ENCODE measurements around the gene TAS2R60. TPM values are rescaled to one million over a fixed set of nuclear protein-coding genes. Genes with fewer than 3 reads are reported as not detected.
"Not testable (repeated sequence)": the region's sequence is repeated elsewhere in the genome, so short reads cannot be mapped to it uniquely, and the experiment has no call there.

Gene TAS2R60
- total RNA-seq, 1 donor: 1.7 TPM

- peaks cover 49% of the 10 kb centered on the region for H3K4me1 ChIP-seq (ENCODE audit: insufficient read depth, low read length)
- no peaks in the 10 kb centered on the region for H3K27me3 ChIP-seq (ENCODE audit: insufficient read depth, low read length)
- no peaks in the 10 kb centered on the region for H3K9me3 ChIP-seq (ENCODE audit: low read depth, low read length)
- no peak overlapping the region for H3K4me3 ChIP-seq (ENCODE audit: low read length)
Observed at GRCh38 chr7:143406002-143406357, 37.3 kb upstream of the TAS2R60 start.

GRCh38 chr7:143407287-143408251, 35.7 kb upstream of the TAS2R60 start:
- no peaks in the 10 kb centered on the region for H3K9me3 ChIP-seq (ENCODE audit: low read depth, low read length)
- no peaks in the 10 kb centered on the region for H3K27me3 ChIP-seq (ENCODE audit: insufficient read depth, low read length)
- H3K4me3 ChIP-seq (ENCODE audit: low read length): peak overlapping the region; percentile 36
- H3K4me1 ChIP-seq (ENCODE audit: insufficient read depth, low read length): peaks cover 65% of the 10 kb centered on the region

DNA sequence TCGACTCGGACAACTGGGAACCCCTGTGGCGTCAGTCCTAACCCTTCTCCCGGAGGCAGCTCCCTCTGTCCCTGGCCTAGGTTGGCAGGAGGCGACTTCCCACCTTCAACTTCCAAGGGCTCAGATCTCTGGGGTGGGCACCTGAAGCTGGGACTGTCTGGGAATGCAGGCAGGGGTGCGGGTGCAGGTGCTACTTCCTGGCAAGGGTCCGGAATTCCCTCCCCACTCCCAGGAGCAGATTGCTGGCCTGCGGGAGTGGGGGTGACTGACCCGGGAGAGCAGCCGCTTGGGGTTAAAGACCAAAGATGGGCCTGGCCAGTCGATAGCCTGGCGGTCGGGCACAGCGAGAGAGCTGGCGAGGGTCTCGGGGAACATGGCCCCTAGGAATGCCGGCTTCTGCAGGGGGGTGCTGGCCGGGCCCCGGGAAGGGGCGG, 35.0 kb upstream of the TAS2R60 start:
- Histone ChIP-seq H3K4me1 (ENCODE audit: insufficient read depth, low read length) (peaks cover 72% of the 10 kb centered on the region), H3K27me3 (ENCODE audit: insufficient read depth, low read length) (no peaks in the 10 kb centered on the region), H3K4me3 (ENCODE audit: low read length) (peak overlapping the region; percentile 36), H3K9me3 (ENCODE audit: low read depth, low read length) (no peaks in the 10 kb centered on the region)

GRCh38 chr7:143408686-143409561, 34.3 kb upstream of the TAS2R60 start, which contains the start of gene EPHA1:
Gene EPHA1 (minus strand): TSS chr7:143408856. CDS start chr7:143408805, 51 bp downstream.
- Histone ChIP-seq H3K9me3 (ENCODE audit: low read depth, low read length) (no peaks in the 10 kb centered on the region), H3K4me3 (ENCODE audit: low read length) (peak within 1 kb of the TSS; percentile 36), H3K27me3 (ENCODE audit: insufficient read depth, low read length) (no peaks in the 10 kb centered on the region), H3K4me1 (ENCODE audit: insufficient read depth, low read length) (peaks cover 77% of the 10 kb centered on the region)

DNA sequence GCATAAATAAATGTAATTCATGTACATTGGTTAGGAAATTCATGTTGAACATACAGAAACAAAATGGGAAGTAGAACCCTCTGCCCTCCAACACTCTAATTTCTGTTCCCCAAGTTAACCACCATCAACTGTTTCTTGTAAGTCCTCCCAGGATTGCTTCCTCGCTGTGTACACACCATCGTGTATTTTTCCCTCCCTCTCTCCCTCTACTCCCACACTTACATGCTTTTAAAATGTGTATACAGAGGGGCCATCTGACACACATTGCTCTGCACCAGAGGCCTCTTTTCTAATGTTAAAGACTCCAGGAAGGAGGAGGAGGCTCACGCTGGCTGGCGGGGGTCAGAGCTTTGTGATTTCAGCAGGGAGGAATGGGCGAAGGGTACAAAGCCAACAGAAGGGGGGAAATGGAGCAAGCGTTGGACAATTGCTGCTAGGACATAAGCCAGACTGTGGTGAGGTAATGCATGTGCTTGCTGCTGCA, 32.7 kb upstream of the TAS2R60 start:
- no peaks in the 10 kb centered on the region for H3K27me3 ChIP-seq (ENCODE audit: insufficient read depth, low read length)
- peaks cover 90% of the 10 kb centered on the region for H3K4me1 ChIP-seq (ENCODE audit: insufficient read depth, low read length)
- H3K9me3 ChIP-seq (ENCODE audit: low read depth, low read length): no peaks in the 10 kb centered on the region
- H3K4me3 ChIP-seq (ENCODE audit: low read length): no peak overlapping the region

- H3K4me3 ChIP-seq (ENCODE audit: low read length): no peak overlapping the region
- H3K9me3 ChIP-seq (ENCODE audit: low read depth, low read length): no peaks in the 10 kb centered on the region
- peaks cover 85% of the 10 kb centered on the region for H3K4me1 ChIP-seq (ENCODE audit: insufficient read depth, low read length)
- no peaks in the 10 kb centered on the region for H3K27me3 ChIP-seq (ENCODE audit: insufficient read depth, low read length)
Observed at GRCh38 chr7:143411976-143412708, 31.1 kb upstream of the TAS2R60 start.

DNA sequence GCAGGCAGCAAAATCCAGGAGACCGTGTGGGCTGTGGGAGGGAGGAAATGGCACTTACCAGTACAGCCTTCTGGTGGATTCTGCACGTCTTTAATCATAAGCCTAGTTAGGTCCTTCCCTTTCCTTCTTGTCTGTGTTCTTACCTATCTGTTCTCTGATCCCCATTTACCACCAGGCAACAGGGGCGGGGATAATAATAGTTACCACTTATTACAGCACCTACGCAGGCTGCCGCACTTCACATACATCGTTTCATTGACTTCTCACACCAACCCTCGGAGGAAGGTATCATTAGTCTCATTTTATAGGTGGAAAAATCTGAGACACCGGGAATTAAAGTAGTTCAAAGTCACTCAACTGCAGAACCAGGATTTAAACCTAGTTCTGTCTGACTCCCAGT, 30.1 kb upstream of the TAS2R60 start:
- no peaks in the 10 kb centered on the region for H3K9me3 ChIP-seq (ENCODE audit: low read depth, low read length)
- no peak overlapping the region for H3K4me3 ChIP-seq (ENCODE audit: low read length)
- no peaks in the 10 kb centered on the region for H3K27me3 ChIP-seq (ENCODE audit: insufficient read depth, low read length)
- H3K4me1 ChIP-seq (ENCODE audit: insufficient read depth, low read length): peaks cover 75% of the 10 kb centered on the region

- not testable (repeated sequence) for H3K4me3 ChIP-seq (ENCODE audit: low read length); H3K9me3 ChIP-seq (ENCODE audit: low read depth, low read length); H3K27me3 ChIP-seq (ENCODE audit: insufficient read depth, low read length)
- peaks cover 59% of the 10 kb centered on the region for H3K4me1 ChIP-seq (ENCODE audit: insufficient read depth, low read length)
Observed at GRCh38 chr7:143415209-143415608, 28.0 kb upstream of the TAS2R60 start.

DNA sequence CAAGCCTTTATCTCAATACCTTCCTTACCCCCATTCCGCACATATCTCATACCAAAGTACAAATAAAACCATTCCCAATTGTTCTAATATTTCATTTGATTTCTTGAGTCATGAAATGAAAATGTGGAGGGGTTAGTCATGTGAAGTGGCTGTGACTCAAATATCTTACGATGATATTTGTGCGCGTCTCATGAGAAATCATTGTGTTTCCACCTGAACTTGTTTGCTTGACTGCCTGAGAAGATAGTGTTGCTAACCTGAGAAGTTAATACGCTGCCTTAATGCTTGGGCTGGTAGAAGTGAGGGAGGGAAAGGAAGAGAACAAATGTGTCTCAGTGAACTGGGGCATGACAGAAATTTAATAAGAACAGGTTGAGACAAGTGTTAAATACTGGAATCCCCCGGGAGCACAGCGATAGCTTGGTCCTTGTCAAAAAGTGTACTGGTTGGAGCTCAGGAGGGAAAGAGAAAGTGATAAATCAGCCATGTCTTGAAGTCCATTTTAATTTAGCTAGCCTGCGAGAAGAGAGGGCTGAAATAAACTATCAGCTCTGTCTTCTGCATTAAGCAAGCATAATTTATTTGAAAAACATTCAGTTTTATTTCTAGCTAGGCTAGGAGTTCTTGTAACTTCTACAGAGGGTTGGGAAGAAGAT, 27.4 kb upstream of the TAS2R60 start:
- Histone ChIP-seq H3K4me1 (ENCODE audit: insufficient read depth, low read length) (peaks cover 54% of the 10 kb centered on the region), H3K4me3 (ENCODE audit: low read length) (no peak overlapping the region), H3K27me3 (ENCODE audit: insufficient read depth, low read length) (no peaks in the 10 kb centered on the region), H3K9me3 (ENCODE audit: low read depth, low read length) (no peaks in the 10 kb centered on the region)

- Histone ChIP-seq H3K27me3 (ENCODE audit: insufficient read depth, low read length) (no peaks in the 10 kb centered on the region), H3K4me3 (ENCODE audit: low read length) (no peak overlapping the region), H3K9me3 (ENCODE audit: low read depth, low read length) (no peaks in the 10 kb centered on the region), H3K4me1 (ENCODE audit: insufficient read depth, low read length) (peaks cover 46% of the 10 kb centered on the region)
Observed at GRCh38 chr7:143416565-143417149, 26.6 kb upstream of the TAS2R60 start.

GRCh38 chr7:143417734-143418383, 25.4 kb upstream of the TAS2R60 start:
- H3K4me1 ChIP-seq (ENCODE audit: insufficient read depth, low read length): peaks cover 34% of the 10 kb centered on the region
- H3K27me3 ChIP-seq (ENCODE audit: insufficient read depth, low read length): no peaks in the 10 kb centered on the region
- no peak overlapping the region for H3K4me3 ChIP-seq (ENCODE audit: low read length)
- H3K9me3 ChIP-seq (ENCODE audit: low read depth, low read length): no peaks in the 10 kb centered on the region

GRCh38 chr7:143418681-143419458, 24.4 kb upstream of the TAS2R60 start:
- H3K4me1 ChIP-seq (ENCODE audit: insufficient read depth, low read length): peaks cover 25% of the 10 kb centered on the region
- no peaks in the 10 kb centered on the region for H3K27me3 ChIP-seq (ENCODE audit: insufficient read depth, low read length)
- no peaks in the 10 kb centered on the region for H3K9me3 ChIP-seq (ENCODE audit: low read depth, low read length)
- no peak overlapping the region for H3K4me3 ChIP-seq (ENCODE audit: low read length)

DNA sequence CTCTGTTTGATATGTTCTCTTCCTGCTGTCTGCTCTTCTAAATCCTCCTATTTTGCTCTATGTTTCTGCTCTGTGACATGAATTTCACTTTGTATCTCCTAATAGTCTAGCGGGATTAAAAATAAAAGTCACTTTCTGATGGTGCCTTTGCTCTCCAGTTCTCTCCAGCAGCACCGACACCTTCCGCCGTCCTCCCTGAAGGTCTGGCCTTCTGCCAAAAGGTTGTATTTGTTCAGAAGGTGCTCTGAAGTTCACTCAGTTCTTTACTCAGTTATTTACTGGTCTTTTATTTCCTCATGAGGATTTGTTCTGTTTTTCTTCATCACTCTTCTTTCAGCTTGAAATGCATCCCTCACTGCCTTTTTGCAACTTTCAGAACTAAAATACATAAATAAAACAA, 23.4 kb upstream of the TAS2R60 start:
- Histone ChIP-seq H3K9me3 (ENCODE audit: low read depth, low read length) (no peaks in the 10 kb centered on the region), H3K4me3 (ENCODE audit: low read length) (no peak overlapping the region), H3K27me3 (ENCODE audit: insufficient read depth, low read length) (no peaks in the 10 kb centered on the region), H3K4me1 (ENCODE audit: insufficient read depth, low read length) (peaks cover 18% of the 10 kb centered on the region)
